ENCODE measurements around the gene LRRC28.

LRRC28 gene

DNA sequence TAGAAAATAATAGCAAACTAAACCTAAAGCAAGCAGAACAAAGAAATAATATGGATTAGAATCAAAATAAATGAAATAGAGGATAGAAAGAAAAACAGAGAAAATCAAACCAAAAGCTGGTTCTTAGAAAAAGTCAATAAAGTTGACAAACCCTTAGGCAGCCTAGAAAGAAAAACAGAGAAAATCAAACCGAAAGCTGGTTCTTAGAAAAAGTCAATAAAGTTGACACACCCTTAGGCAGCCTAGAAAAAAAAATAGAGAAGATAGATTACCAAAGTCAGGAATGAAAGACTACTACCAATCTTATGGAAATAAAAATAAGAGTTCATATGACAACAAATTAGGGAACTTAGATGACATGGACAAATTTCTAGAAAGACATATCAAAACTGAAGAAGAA lies 142.4 kb downstream of the LRRC28 start:
- ChIA-PET CTCF (interaction anchor here (0.6 to 1.0 kb wide), 3 partner anchors 22 to 106 kb away, joined by 3 to 4 read pairs (median 3); no protein-coding TSS in a partner anchor), POLR2A (no interaction called here)
- no peak overlapping the region for H3K27ac ChIP-seq (ENCODE audit: extremely low read depth, low read depth, low read length)
- no peaks in the 10 kb centered on the region for H3K36me3 ChIP-seq (ENCODE audit: control insufficient read depth in 2 of 2, insufficient read depth in 1 of 2, low read length in 2 of 2)
- TF ChIP-seq ZNF629 (tag by site-specific recombination; IDR thresholded peaks at IDR 0.05) (no peak), ZNF707 (tag by site-specific recombination; IDR thresholded peaks at IDR 0.05) (no peak), KLF10 (tag by site-specific recombination; IDR thresholded peaks at IDR 0.05) (no peak), ZNF677 (tag by site-specific recombination; IDR thresholded peaks at IDR 0.05) (no peak), ZNF341 (tag by site-specific recombination; IDR thresholded peaks at IDR 0.05; ENCODE audit: low read depth) (no peak), KLF7 (tag by site-specific recombination; IDR thresholded peaks at IDR 0.05; ENCODE audit: borderline replicate concordance) (no peak), ZBTB8A (tag by site-specific recombination; IDR thresholded peaks at IDR 0.05) (no peak), ZNF202 (tag by site-specific recombination; IDR thresholded peaks at IDR 0.05; ENCODE audit: borderline replicate concordance) (no peak), ZNF549 (tag by site-specific recombination; IDR thresholded peaks at IDR 0.05) (no peak), MYNN (tag by site-specific recombination; IDR thresholded peaks at IDR 0.05; ENCODE audit: borderline replicate concordance) (no peak), ZNF324 (tag by site-specific recombination; IDR thresholded peaks at IDR 0.05) (no peak), ZNF354C (tag by site-specific recombination; IDR thresholded peaks at IDR 0.05; ENCODE audit: borderline replicate concordance, low read depth) (no peak), ZNF514 (tag by site-specific recombination; IDR thresholded peaks at IDR 0.05) (no peak), ZNF76 (tag by site-specific recombination; IDR thresholded peaks at IDR 0.05; ENCODE audit: borderline replicate concordance, low read depth) (no peak), ZNF701 (tag by site-specific recombination; IDR thresholded peaks at IDR 0.05) (no peak)
- TF ChIP-seq, protein P1, sequence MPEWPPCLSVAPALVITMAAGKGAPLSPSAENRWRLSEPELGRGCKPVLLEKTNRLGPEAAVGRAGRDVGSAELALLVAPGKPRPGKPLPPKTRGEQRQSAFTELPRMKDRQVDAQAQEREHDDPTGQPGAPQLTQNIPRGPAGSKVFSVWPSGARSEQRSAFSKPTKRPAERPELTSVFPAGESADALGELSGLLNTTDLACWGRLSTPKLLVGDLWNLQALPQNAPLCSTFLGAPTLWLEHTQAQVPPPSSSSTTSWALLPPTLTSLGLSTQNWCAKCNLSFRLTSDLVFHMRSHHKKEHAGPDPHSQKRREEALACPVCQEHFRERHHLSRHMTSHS (tag by site-specific recombination; IDR thresholded peaks at IDR 0.05): no peak
- no peaks in the 10 kb centered on the region for H3K4me1 ChIP-seq (ENCODE audit: control insufficient read depth, insufficient read depth, low read length)
- no peaks in the 10 kb centered on the region for H3K9me3 ChIP-seq (ENCODE audit: control insufficient read depth, insufficient read depth, low read depth, low read length)
- H3K4me3 ChIP-seq (ENCODE audit: low read depth, low read length): no peak overlapping the region

- H3K36me3 ChIP-seq (ENCODE audit: control insufficient read depth in 2 of 2, insufficient read depth in 1 of 2, low read length in 2 of 2): no peaks in the 10 kb centered on the region
- ChIA-PET CTCF (no interaction called here), POLR2A (no interaction called here)
- no peaks in the 10 kb centered on the region for H3K9me3 ChIP-seq (ENCODE audit: control insufficient read depth, insufficient read depth, low read depth, low read length)
- H3K4me1 ChIP-seq (ENCODE audit: control insufficient read depth, insufficient read depth, low read length): no peaks in the 10 kb centered on the region
- no peak for TF ChIP-seq AEBP2 (tag by site-specific recombination; IDR thresholded peaks at IDR 0.05; ENCODE audit: borderline replicate concordance)
- TF ChIP-seq RBAK (tag by site-specific recombination; IDR thresholded peaks at IDR 0.05): no peak
- TF ChIP-seq BCL11A (tag by site-specific recombination; IDR thresholded peaks at IDR 0.05; ENCODE audit: low read depth): no peak
- TF ChIP-seq, protein P2, sequence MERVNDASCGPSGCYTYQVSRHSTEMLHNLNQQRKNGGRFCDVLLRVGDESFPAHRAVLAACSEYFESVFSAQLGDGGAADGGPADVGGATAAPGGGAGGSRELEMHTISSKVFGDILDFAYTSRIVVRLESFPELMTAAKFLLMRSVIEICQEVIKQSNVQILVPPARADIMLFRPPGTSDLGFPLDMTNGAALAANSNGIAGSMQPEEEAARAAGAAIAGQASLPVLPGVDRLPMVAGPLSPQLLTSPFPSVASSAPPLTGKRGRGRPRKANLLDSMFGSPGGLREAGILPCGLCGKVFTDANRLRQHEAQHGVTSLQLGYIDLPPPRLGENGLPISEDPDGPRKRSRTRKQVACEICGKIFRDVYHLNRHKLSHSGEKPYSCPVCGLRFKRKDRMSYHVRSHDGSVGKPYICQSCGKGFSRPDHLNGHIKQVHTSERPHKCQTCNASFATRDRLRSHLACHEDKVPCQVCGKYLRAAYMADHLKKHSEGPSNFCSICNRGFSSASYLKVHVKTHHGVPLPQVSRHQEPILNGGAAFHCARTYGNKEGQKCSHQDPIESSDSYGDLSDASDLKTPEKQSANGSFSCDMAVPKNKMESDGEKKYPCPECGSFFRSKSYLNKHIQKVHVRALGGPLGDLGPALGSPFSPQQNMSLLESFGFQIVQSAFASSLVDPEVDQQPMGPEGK (tag by site-specific recombination; IDR thresholded peaks at IDR 0.05): no peak
- TF ChIP-seq MZF1 (tag by site-specific recombination; IDR thresholded peaks at IDR 0.05; ENCODE audit: borderline replicate concordance): no peak
- no peak for TF ChIP-seq ZNF571 (tag by site-specific recombination; IDR thresholded peaks at IDR 0.05)
- no peak overlapping the region for H3K4me3 ChIP-seq (ENCODE audit: low read depth, low read length)
- H3K27ac ChIP-seq (ENCODE audit: extremely low read depth, low read depth, low read length): no peak overlapping the region
These were observed 145.1 kb downstream of the LRRC28 start for GRCh38 chr15:99396375-99396774.
